Measurements from ENCODE around the gene MTHFD2. TPM values are rescaled to one million over a fixed set of nuclear protein-coding genes. Genes with fewer than 3 reads are reported as not detected.

MTHFD2 gene
- total and polyA plus RNA-seq, 2 experiments from 2014 or later = 144 to 215 TPM

DNA sequence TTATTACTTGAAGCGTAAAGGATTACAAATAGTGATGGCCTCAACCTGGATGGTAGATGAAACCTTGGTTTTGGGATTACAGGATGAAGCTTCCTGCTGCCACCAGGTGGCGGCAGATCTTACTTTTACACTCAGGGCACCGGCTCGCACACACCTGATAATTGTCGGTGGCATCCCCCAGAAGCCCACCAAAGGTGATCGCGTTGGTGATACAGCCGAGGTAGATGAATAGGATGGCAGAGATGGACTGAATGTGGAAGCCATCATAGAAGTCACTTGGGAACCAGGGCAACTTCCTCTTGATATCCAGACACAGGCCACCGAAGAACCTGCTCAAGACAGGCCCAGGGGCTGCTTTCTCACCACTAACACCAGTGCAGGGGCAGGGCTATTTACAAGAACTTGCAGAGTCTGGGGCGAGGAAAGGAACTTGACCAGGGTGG lies 51.8 kb downstream of the MTHFD2 start:
- no peak overlapping the region for H3K4me2 ChIP-seq (ENCODE audit: unreplicated experiment)
- no peaks in the 10 kb centered on the region for H3K79me2 ChIP-seq (ENCODE audit: insufficient read depth)
- in situ Hi-C loops (cut with MboI) = no loop called here
- no peaks in the 10 kb centered on the region for H3K27me3 ChIP-seq (replicated peaks; ENCODE audit: insufficient read depth)
- 19 to 25% methylated on average over 10 of the region's 10 CpGs for WGBS, 2 experiments (ENCODE audit: low coverage in 1 of 2, low lambda C conversion rate in 2 of 2, missing lambda C conversion rate in 2 of 2)
- no peak overlapping the region for H3K4me3 ChIP-seq
- no peak overlapping the region for H2AFZ ChIP-seq
- H3F3A ChIP-seq (ENCODE audit: insufficient read depth) = no peaks in the 10 kb centered on the region
- H3K9me2 ChIP-seq (ENCODE audit: insufficient read depth) = no peaks in the 10 kb centered on the region
- no peak overlapping the region for H3K9ac ChIP-seq
- no peaks in the 10 kb centered on the region for H4K20me1 ChIP-seq (ENCODE audit: insufficient read depth)
- H3K4me1 ChIP-seq (ENCODE audit: insufficient read depth) = no peaks in the 10 kb centered on the region
- H3K36me3 ChIP-seq (ENCODE audit: low read depth) = no peaks in the 10 kb centered on the region
- H3K27ac ChIP-seq = no peak overlapping the region
- no peaks in the 10 kb centered on the region for H3K9me3 ChIP-seq (ENCODE audit: low read depth)
- peak; percentile 70 for DNase-seq
- TF ChIP-seq EZH2phosphoT487 (IDR thresholded peaks at IDR 0.05; ENCODE audit: insufficient read depth, low read depth) (no peak), EZH2 (IDR thresholded peaks at IDR 0.05; ENCODE audit: insufficient read depth, poor library complexity, severe bottlenecking) (no peak)

- Histone ChIP-seq H3K9me3 (ENCODE audit: low read depth) (no peaks in the 10 kb centered on the region), H3K36me3 (ENCODE audit: low read depth) (no peaks in the 10 kb centered on the region), H4K20me1 (ENCODE audit: insufficient read depth) (no peaks in the 10 kb centered on the region), H3K79me2 (ENCODE audit: insufficient read depth) (no peaks in the 10 kb centered on the region), H3K4me2 (ENCODE audit: unreplicated experiment) (no peak overlapping the region), H3K4me3 (no peak overlapping the region), H3K9ac (no peak overlapping the region), H3K27me3 (replicated peaks; ENCODE audit: insufficient read depth) (no peaks in the 10 kb centered on the region), H3K9me2 (ENCODE audit: insufficient read depth) (no peaks in the 10 kb centered on the region), H3K27ac (no peak overlapping the region), H3F3A (ENCODE audit: insufficient read depth) (no peaks in the 10 kb centered on the region), H2AFZ (no peak overlapping the region), H3K4me1 (ENCODE audit: insufficient read depth) (no peaks in the 10 kb centered on the region)
- in situ Hi-C loops (cut with MboI) = no loop called here
- no peak for TF ChIP-seq EZH2 (IDR thresholded peaks at IDR 0.05; ENCODE audit: insufficient read depth, poor library complexity, severe bottlenecking)
- no peak for TF ChIP-seq EZH2phosphoT487 (IDR thresholded peaks at IDR 0.05; ENCODE audit: insufficient read depth, low read depth)
- WGBS, 2 experiments (ENCODE audit: low coverage in 1 of 2, low lambda C conversion rate in 2 of 2, missing lambda C conversion rate in 2 of 2) = 68 to 79% methylated on average over 10 of the region's 10 CpGs
- no peak for DNase-seq
Measured at GRCh38 chr2:74252036-74252435, 53.6 kb downstream of the MTHFD2 start.

GRCh38 chr2:74252862-74253261 lies 54.4 kb downstream of the MTHFD2 start:
- Histone ChIP-seq H3K4me3 (no peak overlapping the region), H2AFZ (no peak overlapping the region), H4K20me1 (ENCODE audit: insufficient read depth) (no peaks in the 10 kb centered on the region), H3K9me2 (ENCODE audit: insufficient read depth) (no peaks in the 10 kb centered on the region), H3K27me3 (replicated peaks; ENCODE audit: insufficient read depth) (no peaks in the 10 kb centered on the region), H3K4me2 (ENCODE audit: unreplicated experiment) (no peak overlapping the region), H3K9me3 (ENCODE audit: low read depth) (no peaks in the 10 kb centered on the region), H3K79me2 (ENCODE audit: insufficient read depth) (no peaks in the 10 kb centered on the region), H3K27ac (no peak overlapping the region), H3K36me3 (ENCODE audit: low read depth) (no peaks in the 10 kb centered on the region), H3K9ac (no peak overlapping the region), H3F3A (ENCODE audit: insufficient read depth) (no peaks in the 10 kb centered on the region), H3K4me1 (ENCODE audit: insufficient read depth) (no peaks in the 10 kb centered on the region)
- WGBS, 2 experiments (ENCODE audit: low coverage in 1 of 2, low lambda C conversion rate in 2 of 2, missing lambda C conversion rate in 2 of 2) = 80 to 81% methylated on average over 9 of the region's 9 CpGs
- no peak for TF ChIP-seq EZH2phosphoT487 (IDR thresholded peaks at IDR 0.05; ENCODE audit: insufficient read depth, low read depth)
- no peak for TF ChIP-seq EZH2 (IDR thresholded peaks at IDR 0.05; ENCODE audit: insufficient read depth, poor library complexity, severe bottlenecking)
- in situ Hi-C loops (cut with MboI) = no loop called here
- no peak for DNase-seq

- no peak for TF ChIP-seq EZH2 (IDR thresholded peaks at IDR 0.05; ENCODE audit: insufficient read depth, poor library complexity, severe bottlenecking)
- TF ChIP-seq EZH2phosphoT487 (IDR thresholded peaks at IDR 0.05; ENCODE audit: insufficient read depth, low read depth) = no peak
- H4K20me1 ChIP-seq (ENCODE audit: insufficient read depth) = no peaks in the 10 kb centered on the region
- no peaks in the 10 kb centered on the region for H3K9me3 ChIP-seq (ENCODE audit: low read depth)
- no peaks in the 10 kb centered on the region for H3K79me2 ChIP-seq (ENCODE audit: insufficient read depth)
- no peak overlapping the region for H3K4me3 ChIP-seq
- H2AFZ ChIP-seq = no peak overlapping the region
- H3K4me1 ChIP-seq (ENCODE audit: insufficient read depth) = no peaks in the 10 kb centered on the region
- H3F3A ChIP-seq (ENCODE audit: insufficient read depth) = no peaks in the 10 kb centered on the region
- H3K9me2 ChIP-seq (ENCODE audit: insufficient read depth) = no peaks in the 10 kb centered on the region
- WGBS, 2 experiments (ENCODE audit: low coverage in 1 of 2, low lambda C conversion rate in 2 of 2, missing lambda C conversion rate in 2 of 2) = 55 to 56% methylated on average over 7 of the region's 7 CpGs
- H3K36me3 ChIP-seq (ENCODE audit: low read depth) = no peaks in the 10 kb centered on the region
- DNase-seq = no peak
- no peak overlapping the region for H3K27ac ChIP-seq
- in situ Hi-C loops (cut with MboI) = no loop called here
- no peaks in the 10 kb centered on the region for H3K27me3 ChIP-seq (replicated peaks; ENCODE audit: insufficient read depth)
- no peak overlapping the region for H3K9ac ChIP-seq
- H3K4me2 ChIP-seq (ENCODE audit: unreplicated experiment) = no peak overlapping the region
Measured at GRCh38 chr2:74253306-74253970, 55.0 kb downstream of the MTHFD2 start.

Data from GM23248 (cell line).